Activated naive CD4-positive, alpha-beta T cell treated with anti-CD3 and anti-CD28 coated beads, Interleukin-2, amount 50 U/mL, for 16 hours (primary cell): ENCODE data around the gene DUSP8.

Source experiments
- DNase-seq: peaks from one replicate; pipeline ENCODE4 v3.0.0-alpha.2; 2020

The DUSP8 gene

DNA sequence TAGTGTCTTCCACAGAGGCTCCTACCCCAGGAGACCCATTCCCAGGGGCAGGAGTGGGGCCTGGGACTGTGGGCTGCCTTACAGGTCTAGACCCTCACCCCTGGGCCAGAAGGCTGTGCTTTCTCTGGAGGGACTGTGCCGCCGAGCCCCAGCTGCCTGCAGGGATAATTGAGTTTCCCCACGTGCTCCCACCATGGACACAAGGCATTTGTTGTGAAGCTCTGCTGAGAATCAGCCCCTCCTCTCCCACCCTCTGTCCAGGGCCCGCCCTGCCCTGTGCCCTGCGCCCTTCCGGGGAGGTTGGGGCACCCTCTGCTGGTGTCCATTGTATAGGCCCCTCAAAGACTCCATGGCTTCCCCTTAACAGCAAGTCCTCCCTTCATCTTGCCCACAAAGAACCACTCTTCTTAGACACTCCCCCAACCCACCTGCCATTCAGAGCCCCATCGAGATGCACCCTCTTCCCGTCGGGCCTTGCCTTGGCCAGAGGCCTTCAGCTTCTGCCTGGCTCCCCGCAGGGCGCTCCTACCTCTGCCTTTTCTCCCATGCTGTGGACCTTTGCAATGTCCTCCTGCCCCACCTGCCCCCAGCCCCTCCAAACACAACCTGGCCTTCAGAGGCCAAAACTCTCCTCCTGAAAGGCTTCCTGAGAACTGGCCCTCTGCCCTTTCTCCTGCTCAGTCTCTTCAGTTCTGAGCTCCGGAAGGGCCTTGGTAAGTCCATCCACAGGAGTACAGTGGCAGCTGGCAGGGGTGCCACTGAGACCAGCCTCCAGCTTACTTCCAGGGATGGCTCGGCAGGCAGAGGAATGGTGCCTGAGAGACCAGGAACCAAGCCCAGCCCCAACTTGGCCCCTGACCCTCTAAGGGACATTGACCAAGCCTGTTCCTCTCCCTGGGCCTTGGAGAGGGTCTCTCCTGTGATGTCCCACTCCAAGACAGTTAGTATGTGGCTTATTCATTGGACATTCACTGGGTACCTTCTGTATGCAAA lies 22.4 kb downstream of the DUSP8 start:
- no peak for DNase-seq

DNA sequence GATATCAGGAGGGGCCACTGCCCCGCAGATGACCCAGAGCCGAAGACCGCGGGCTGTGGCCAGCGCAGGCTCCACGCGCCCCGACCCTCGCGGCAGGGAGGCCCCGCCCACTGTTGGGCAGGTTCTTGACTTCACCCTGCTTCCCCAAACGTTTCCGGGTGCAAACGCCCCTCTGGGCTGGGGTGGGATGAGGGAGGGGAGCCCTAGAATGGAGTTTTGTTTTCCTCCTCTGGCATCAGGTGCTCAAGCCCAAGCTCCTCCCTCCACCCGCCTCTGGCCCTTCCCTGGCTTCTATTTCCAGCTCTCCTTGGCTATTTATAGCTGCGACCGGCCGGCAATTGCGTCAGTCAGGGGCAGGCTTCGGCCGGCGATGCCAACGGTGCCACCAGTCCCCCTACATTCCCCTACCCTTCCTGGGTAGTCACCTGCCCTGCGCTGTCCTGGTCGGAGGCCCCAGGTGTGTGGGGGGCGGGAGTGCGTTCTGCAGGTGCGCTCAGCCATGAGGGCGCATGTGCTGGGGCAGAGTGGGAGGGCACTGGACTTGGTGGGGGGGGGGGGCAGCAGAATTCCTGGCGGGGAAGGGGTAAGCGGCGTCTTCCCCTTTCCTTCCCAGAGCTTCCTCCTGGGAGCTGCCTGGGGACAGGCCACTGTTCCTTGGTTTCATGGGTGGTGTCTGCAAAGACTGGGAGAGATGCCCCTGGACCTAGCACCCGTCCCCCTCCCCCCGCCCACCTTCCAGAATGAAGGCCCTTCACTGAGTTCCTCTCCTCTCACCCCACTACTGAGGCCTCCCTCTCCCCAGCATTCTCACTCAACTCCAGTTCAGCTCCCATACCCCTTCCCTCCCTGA lies 23.6 kb downstream of the DUSP8 start:
- no peak for DNase-seq

DNA sequence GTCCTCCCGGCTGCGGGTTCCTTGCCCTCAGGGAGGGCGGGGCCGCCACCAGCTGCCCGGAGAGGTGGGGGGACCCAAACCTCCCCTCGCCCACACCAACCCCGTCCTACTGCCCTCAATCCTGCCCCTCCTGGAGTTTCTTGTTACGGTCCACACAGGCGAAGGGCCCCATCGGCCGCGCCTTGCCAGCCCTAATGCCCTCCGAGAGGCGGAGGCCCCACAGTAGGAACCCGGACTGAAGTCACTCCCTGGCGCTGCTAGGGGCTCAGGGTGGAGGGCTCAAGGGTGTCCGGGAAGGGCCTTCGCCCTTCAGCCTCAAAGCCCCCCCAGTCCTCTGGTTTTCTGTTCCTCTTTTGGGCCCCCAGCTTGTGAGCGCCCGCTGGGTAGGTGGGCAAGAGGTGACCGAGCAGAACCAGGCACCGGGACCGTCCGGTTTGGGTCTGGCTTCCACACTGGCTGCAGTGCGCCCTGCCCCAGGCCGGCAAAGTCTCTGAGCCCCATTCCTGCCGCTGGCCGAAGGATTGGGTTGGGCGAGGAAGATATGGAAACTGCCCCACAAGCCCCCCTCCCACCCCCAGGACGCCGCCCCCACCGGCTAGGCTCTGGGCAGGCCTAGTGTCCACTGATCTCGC lies 24.5 kb downstream of the DUSP8 start:
- no peak for DNase-seq

DNA sequence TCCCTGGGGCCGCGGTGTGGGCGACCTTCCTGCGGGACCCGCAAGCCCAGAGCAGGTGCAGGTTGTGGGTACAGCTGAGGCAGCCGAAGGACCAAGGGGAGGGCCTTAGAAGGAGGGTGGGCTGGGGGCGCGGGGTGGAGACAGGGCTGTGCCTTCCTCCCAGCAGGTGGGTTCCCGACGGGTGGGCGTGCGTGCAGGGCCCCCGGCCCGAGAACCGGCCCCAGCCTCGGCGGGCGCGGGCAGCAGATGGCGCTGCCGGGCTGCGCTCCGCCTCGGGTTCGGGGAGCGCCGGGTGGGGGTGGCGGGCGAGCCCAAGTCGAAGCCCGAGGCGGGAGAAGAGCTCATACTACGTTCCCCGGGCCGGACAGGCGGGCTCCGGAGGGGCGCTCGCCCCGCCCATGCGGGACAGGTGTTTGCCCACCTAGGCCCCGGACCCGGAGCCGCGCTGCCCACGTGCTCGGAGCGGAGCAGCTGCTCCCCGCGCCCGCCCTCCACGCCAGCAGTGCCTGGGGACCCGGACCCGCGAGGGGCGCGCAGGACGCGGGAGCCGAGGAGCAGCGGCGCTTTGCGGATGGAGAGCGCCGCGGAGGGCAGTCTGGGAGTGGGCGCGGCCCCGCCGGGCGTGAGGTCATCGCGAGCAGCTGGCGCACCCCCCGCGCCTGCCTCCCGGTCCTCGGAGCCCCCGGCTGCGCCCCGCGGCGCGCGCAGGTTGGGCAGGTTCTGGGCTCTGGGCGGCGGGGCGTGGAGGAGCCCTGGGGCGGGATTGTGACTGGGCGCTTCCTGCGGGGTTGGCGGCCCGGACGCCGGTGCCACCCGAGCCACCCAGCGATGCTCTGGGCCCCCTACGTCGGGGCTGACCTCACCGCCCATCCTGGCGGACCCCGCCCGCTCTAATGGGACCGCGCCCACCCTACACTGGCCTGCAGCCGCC lies 25.3 kb downstream of the DUSP8 start:
- DNase-seq: peak; percentile 60

DNA sequence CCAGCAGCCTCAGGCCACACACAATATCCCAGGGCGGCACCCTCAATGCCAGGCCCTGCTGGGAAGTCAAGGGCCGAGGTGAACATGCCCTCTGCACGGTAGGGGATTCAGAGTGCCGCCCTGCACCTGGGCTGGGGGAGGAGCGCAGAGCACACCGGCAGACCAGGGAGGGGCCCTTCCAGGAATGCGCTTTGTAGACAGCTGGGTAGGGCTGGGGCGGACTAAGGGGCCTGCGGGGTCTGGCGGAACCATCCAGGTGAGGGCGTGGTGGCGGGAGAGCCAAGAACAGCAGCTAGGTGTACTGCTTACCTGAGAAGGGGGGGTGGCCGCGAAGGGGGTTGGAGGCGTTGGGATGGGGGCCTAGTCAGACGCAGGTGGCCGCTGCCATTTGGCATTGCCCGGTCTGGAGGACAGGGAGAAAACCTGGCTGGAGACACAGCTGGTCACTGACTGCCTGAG lies 26.0 kb downstream of the DUSP8 start:
- DNase-seq: no peak

DNA sequence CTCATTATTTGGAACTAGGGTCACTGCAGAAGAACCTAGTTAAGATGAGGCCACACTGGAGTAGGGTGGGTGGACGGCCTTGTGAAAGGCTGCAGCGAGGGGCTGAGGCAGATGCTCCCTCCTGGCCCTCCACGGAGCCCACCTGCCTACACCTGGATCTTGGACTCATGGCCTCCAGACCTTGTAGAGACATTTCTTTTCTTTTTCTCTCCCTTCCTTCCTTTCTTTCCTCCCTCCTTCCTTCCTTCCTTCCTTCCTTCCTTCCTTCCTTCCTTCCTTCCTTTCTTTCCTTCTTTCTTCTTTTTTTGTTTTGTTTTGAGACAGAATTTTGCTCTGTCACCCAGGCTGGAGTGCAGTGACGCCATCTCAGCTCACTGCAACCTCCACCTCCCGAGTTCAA lies 26.6 kb downstream of the DUSP8 start:
- no peak for DNase-seq

DNA sequence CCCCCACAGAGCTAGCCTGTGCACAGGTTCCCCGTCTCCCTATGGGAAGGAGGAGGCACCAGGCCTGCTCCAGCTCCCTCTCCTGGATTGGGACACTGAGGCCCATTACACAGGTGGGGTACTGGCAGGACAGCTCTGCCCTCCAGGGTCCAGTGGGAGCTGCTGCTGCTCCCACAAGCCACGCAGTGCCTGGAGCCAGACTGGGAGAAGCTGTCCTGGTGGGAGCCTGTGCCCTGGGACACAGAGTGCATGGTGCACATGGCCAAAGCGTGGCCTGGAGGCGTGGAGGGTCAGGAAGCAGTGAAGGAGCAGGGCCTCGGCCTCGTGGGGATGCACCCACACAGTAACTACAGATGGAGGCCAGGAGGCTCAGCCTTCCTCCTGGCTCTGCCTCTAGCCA lies 27.5 kb downstream of the DUSP8 start:
- DNase-seq: no peak

DNA sequence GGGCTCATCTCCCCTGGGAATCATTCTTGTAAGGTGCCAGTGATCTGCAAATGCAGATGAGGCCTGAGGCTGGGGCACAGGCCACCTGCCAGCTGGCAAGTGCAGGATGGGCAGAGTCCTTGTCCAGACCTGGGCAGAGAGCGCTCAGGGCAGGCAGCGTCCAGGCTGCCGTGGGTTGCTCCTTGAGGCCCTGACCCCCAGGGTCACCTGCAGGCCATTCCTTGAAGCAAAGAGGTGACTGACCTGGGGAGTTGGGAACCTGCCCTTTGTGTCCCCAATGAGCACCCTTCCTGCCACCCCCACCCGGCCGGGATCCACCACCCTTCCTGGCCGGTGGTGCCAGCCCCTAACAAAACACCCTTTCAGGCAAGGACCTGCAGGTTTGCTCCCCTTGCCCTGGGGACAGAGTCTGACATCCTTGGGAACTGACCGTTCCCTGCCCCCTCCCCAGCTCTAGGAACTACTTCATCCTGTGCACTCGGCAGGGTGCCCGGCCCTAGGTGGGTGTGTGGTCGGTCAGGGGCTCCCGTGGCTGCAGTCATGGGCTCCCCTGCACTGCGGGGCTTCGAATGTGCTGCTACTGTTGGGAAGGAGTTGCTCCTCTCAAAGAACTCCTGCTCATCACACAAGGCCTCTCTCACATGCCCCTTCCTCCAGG lies 28.3 kb downstream of the DUSP8 start:
- no peak for DNase-seq

DNA sequence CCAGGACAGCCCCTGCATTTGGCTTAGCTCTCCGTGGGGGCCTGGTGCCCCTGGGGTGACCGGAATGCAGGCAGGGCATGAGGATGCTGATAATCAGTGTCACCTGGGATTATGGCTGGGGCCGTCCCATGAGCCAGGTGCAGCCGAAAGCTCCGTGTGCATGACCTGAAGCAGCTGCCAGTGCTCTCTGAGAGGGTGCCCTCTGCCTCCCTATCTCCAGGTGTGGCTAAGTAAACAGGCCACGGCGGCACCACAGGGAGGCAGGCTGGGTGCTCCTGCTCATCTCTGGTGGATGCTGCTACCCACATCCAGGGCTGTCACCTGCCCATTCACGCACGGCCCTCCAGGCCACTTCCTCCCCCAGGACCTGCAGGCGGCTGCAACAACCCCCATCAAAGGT lies 29.8 kb downstream of the DUSP8 start:
- DNase-seq: no peak

DNA sequence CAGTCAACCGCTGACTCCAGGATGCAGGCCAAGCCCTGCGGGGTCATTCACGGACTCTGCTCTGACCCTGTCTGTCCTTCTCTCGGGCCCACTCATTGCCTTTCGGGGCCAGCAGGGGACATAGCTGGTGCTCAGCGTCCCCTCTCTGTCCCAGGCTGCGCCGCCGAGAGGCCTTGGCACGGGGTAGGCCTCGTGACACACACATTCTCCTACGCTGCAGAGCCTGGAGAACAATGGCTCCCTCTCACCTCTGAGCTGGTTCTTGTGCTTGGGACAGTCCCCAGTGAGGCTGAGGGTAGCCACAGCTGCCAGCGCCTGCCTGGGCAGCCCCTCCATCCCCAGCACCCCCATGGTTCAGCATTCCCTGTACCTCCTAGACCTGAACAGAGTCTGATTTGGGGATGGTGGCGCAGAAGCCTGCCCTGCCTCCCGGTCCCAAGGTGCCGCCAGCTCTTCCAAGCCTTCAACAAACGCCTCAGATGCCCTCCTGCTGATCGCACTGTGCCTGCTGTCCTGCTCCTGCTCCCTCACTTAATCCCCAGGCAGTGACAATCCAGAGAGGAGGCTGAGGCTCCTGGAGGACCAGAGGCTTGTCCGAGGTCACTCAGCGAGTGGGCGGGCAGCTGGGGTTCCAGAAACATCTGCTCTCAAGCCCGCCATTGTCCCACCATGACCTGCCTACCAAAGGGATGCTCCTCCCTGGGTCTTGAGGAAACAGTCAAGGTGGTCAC lies 30.4 kb downstream of the DUSP8 start:
- DNase-seq: no peak

DNA sequence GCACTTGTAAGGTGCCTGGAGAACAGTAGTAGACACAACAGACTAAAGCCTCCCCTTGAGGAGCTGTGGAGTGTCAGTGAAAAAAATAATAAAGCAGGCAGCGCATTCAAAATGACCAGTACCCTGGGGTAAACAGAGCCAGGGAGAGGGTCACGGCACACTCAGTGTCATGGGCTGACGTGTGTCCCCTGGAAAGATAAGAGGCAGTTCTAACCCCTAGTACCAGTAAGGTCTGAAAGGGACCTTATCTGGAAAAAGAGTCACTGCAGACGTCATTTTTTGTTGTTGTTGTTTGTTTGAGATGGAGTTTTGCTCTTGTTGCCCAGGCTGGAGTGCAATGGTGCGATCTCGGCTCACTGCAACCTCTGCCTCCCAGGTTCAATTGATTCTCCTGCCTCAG lies 32.0 kb downstream of the DUSP8 start:
- DNase-seq: no peak

DNA sequence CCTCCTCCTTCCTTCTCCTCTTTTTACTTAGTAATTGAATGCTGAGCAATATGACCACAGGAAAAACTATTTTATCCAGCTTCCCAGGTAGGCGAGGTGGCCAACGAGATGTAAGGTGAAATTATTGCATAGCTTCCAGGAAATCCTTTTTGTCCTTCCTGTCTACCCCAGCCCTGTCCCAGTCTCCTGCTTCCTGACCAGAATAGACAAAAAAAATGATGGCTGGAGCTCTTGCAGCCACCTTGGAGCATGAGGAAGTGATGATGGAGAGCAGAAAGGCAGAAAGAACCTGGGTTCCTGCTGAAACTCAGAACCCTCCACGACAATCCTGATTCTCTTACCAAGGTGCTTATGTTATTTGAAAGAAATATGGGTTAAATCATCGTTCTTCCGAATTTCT lies 33.9 kb downstream of the DUSP8 start:
- no peak for DNase-seq

DNA sequence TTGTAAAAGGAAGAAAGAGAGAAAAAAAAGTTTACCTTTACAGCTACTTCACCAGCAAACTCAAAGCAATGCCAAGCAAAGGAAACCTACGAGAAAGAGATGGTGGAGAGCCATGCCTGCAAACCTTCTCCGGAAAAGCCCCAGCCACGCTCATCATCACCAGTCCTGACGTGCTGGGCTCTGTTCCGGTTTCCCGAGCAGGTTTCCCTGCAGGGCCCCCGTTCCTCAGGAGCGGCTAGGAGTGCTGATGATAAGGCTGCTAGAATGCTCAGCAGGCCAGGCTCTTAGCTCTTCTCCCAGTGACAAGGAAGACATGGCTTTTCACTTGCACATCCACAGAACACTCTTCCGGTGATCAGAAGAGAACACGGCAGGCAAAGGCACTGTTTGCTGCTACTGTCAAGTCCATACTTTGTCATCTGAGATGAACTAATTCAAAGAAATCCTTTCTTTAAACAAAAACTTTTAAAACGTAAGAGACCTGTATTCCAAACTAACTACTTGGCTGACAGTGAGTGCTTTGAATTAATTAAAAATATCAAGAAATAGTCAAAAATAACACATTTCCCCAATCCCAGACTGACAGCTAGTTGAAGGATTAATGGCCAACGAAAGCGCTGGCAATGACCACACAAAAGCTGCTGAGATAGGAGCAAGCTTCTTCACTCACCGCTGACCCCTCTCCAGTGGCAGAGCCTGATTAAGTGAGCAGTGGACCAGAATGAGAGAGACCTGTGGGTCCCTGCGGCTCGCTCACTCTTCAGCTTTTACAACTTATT lies 35.8 kb downstream of the DUSP8 start:
- no peak for DNase-seq

DNA sequence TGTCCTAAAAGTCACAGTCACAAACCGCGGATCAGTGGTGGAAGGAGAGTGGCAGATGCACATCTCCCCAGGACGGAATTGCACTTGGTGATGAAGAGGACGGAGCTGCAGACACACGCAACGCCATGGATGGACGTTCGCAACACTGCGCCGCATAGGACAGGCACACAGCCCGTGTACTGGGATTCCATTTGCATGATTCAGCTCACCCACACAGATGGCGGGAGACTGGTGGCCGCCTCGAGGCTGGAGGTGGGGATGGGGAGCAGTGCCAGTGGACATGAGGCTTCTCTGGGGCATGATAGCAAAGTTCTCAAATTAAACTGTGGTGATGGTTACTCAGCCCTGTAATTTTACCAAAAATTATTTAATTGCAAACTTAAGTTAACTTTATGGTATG lies 37.4 kb downstream of the DUSP8 start:
- DNase-seq: no peak

DNA sequence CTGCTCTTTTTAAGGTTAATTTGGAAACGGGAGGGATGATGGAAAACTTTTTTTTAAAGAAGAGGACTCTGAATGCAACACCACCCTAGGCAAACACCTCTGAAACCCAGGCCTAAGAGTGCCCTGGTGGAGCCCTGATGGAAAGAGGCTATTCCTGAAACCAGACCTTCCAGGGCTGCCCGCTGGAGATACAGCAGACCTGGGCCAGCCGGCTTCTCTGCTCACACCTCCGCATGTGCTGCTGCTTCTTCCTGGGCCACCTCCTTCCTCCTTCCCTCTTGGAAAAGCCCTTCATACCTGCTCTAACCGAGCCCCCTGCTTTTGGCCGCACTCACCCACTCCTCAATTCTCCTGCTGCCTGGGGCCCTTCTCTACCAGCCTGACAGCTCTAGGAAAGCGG lies 37.9 kb downstream of the DUSP8 start:
- no peak for DNase-seq

DNA sequence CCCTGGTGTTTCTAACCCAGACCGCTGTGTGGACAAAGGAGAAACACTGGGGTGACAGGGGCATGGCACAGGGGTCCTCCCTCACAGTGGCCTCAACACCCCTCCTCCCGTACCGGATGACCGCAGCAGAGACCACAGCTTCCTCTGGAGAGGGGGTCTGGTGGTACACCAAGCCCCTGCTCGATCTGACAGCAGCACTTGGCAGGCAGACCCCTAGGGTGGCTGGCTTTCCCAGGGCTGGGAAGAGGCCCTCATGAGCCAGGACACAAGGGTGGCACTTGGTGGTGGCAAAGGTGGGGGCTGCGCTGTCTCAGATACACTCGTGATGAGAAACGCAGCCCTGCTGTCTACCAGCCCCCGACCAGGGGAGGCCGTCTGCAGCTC lies 38.7 kb downstream of the DUSP8 start:
- DNase-seq: no peak

DNA sequence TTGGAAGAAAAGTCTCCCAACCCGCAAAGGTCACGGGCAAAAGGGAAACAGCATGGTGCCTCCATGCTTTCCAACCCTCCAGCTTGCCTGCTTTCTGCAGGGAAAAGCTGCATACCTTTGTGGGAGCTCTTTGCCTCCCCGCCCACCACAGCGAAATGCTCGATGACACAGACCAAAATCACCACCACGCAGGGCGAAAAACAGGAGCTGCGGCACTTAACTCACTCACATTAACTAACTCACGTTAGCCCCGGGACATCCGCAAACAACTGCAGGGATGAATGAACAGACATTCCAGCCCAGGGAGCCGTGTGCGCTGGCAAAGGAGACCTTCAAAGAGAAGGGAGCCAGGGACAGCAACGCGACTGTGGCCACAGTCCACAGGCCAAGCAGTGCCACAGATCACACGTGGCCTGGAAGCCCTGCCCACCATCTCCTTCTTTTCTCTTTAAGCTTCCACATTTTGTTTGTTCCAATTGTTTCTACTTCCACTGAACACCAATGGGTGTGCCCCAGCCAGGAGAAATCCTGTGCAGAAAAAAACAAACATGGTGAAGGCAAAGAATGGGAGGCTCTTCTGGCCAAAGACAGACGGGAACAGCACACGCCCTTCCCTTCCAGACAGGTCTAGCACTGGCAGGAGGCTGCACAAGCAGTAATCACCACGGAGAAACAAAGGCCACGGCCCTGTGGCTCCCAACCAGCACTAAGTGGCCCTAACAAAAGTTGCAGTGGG lies 39.3 kb downstream of the DUSP8 start:
- no peak for DNase-seq

DNA sequence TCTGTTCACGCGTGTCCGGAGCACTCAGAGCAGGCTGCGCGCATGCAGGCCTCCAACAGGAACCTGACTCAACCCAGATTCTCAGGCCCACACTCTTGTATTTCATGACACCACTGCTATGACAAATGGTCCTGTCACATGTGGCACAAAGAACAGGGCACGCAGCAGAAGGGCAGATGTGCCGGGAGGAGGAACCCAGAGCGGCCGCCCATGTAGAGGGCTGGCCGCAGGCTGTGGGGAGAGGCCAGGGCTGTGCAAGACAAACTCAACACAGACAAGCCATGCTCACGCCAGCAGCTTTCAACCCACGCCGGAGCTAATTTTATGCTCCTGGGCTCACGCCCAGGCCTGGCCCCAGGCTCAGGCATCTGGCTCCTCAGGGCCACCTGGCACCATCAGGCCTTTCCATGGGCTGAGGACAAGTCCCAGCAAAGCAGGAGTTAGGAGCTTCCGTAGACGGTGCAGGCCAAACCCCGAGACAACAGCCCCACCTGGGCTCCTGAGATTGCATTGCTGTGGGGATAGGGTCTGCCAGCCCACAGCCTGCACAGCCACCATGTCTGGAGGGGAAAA lies 40.0 kb downstream of the DUSP8 start:
- no peak for DNase-seq

DNA sequence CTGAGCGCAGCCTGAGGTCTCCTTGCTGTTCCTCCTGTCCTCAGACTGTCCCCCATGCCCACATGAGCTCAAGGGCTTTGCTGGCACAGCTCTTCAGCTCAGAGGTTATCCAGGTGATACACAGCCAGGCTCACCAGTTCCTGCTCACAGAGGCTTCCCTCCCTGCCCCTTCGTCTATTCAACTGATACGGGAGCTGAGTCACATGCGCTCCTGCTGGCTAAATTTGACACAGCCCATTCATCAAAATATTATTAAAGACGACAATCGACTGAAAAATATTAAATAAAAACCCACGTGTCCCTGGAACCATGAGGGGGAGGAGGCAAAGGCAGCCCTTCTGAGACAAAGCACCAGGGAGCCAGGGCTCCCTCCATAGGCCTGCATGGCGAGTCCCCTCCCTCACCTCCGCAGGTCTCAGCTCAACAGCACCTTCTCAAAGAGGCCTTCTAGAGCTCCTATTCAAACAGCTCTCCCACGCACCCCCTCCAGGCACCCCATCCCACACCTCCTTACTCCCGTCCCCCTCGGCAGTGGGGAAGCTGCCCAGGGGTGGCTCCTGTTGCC lies 40.5 kb downstream of the DUSP8 start:
- DNase-seq: no peak
